ENCODE results near the gene ITPR1. TPM values are rescaled to one million over a fixed set of nuclear protein-coding genes. Genes with fewer than 3 reads are reported as not detected.

Gene ITPR1
- total and polyA plus RNA-seq, 2 of the 4 experiments (the other 2 are of a cell fraction), result 1.8 to 5.7 TPM

- Histone ChIP-seq H3K18ac (ENCODE audit: low read depth, low read length) (no peak overlapping the region), H2BK15ac (ENCODE audit: low read depth, low read length) (no peak overlapping the region), H2BK5ac (ENCODE audit: low read depth, low read length, poor library complexity, severe bottlenecking) (no peak overlapping the region), H3K4me3 (ENCODE audit: insufficient read depth, low read depth, low read length) (no peak overlapping the region), H2BK20ac (ENCODE audit: low read depth, low read length) (no peak overlapping the region), H2AFZ (replicated peaks; ENCODE audit: low read length, poor library complexity) (no peak overlapping the region), H3K27me3 (ENCODE audit: control insufficient read depth, insufficient read depth, low read length) (no peaks in the 10 kb centered on the region), H4K20me1 (ENCODE audit: insufficient read depth, low read length) (no peaks in the 10 kb centered on the region), H3K14ac (replicated peaks; ENCODE audit: low read depth, low read length) (no peak overlapping the region), H3K79me1 (ENCODE audit: low read depth in 1 of 2, low read length in 2 of 2) (no peaks in the 10 kb centered on the region), H2AK5ac (ENCODE audit: low read depth, low read length) (no peak overlapping the region), H3K4me1 (ENCODE audit: control insufficient read depth, insufficient read depth, low read length) (no peaks in the 10 kb centered on the region), H3K9ac (ENCODE audit: low read depth, low read length) (no peak overlapping the region), H4K91ac (ENCODE audit: insufficient read depth, low read depth, low read length) (no peak overlapping the region), H3K4ac (ENCODE audit: low read depth, low read length) (no peak overlapping the region), H3K36me3 (ENCODE audit: control insufficient read depth, insufficient read depth, low read length) (0 out of 2 replicates have a peak, but pooled peaks cover 1% of the 10 kb centered on the region), H3K9me3 (ENCODE audit: control insufficient read depth, insufficient read depth, low read length) (no peaks in the 10 kb centered on the region), H4K5ac (ENCODE audit: low read depth, low read length) (no peak overlapping the region), H3K56ac (ENCODE audit: extremely low read depth, insufficient read depth, low read length) (no peak overlapping the region), H3K9me1 (ENCODE audit: insufficient read depth, low read length) (no peaks in the 10 kb centered on the region), H4K8ac (ENCODE audit: low read depth in 2 of 2, low read length in 2 of 2) (no peak overlapping the region), H2AK9ac (replicated peaks; ENCODE audit: low read depth, low read length, poor library complexity) (no peak overlapping the region), H3K27ac (ENCODE audit: insufficient read depth, low read length) (no peak overlapping the region), H3K4me2 (ENCODE audit: low read depth, low read length) (no peak overlapping the region), H2BK120ac (ENCODE audit: low read depth, low read length) (no peak overlapping the region), H3K23ac (ENCODE audit: low read depth, low read length) (no peak overlapping the region)
- ChIA-PET CTCF (no interaction called here), POLR2A (ENCODE audit: unreplicated experiment) (no interaction called here)
- DNase-seq, result no peak
- 56% methylated on average over 1 of the region's 3 CpGs; no CpG with 5 or more reads in 1 of the 2 experiments for WGBS, 2 experiments (ENCODE audit: extremely low coverage in 2 of 2, insufficient read length in 1 of 2)
- intact Hi-C loops (cut with micrococcal nuclease), result no loop called here
- no TSS peak for BruUV-seq (replicated peaks)
- TF ChIP-seq MXI1 (IDR thresholded peaks at IDR 0.05; ENCODE audit: borderline replicate concordance, low read depth, low read length) (no peak), POLR2A (IDR thresholded peaks at IDR 0.05; ENCODE audit: low read depth, low read length) (no peak), FOS (IDR thresholded peaks at IDR 0.05; ENCODE audit: low read depth, low read length) (no peak), CHD1 (IDR thresholded peaks at IDR 0.05; ENCODE audit: low read depth, low read length) (no peak), MAFK (IDR thresholded peaks at IDR 0.05; ENCODE audit: low read depth, low read length) (no peak)
- TF ChIP-seq, protein P1, sequence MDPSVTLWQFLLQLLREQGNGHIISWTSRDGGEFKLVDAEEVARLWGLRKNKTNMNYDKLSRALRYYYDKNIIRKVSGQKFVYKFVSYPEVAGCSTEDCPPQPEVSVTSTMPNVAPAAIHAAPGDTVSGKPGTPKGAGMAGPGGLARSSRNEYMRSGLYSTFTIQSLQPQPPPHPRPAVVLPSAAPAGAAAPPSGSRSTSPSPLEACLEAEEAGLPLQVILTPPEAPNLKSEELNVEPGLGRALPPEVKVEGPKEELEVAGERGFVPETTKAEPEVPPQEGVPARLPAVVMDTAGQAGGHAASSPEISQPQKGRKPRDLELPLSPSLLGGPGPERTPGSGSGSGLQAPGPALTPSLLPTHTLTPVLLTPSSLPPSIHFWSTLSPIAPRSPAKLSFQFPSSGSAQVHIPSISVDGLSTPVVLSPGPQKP (IDR thresholded peaks at IDR 0.05; ENCODE audit: borderline replicate concordance, low read depth, low read length), result no peak
- no peak for ATAC-seq (ENCODE audit: low read depth)
- dilution Hi-C loops (cut with HindIII; ENCODE audit: low sequenced_read_pairs, unreplicated experiment), result no loop called here
- in situ Hi-C loops (cut with MboI; ENCODE audit: low sequenced_read_pairs), result no loop called here
Observed at GRCh38 chr3:4782095-4782494, 288.9 kb downstream of the ITPR1 start.
